EH (cell line): Measurements from ENCODE around the gene NES.

Experiments
- DNase-seq: peaks from one replicate; pipeline ENCODE4 v3.0.0-alpha.2; 2015; ENCODE audit warnings: low read depth

NES gene

DNA sequence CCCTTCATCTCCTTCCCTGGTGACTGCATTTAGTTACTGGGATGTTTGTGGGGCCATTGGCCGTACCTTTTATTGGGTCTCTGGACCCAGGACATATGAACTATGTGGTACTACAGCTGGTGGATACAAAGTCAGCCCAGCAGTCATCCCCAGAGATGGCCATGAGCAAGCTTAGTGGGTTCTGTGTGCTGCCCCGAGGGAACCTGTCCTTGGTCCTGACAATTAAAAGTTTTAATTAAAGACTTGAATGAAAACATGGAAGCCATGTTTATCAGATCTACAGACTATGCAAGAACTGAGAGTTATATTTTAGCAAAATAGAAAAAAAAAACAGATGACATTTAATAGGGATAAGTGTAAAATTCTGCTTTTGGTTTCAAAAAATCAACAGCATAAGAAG, 2.8 kb upstream of the NES start:
- DNase-seq: no peak

DNA sequence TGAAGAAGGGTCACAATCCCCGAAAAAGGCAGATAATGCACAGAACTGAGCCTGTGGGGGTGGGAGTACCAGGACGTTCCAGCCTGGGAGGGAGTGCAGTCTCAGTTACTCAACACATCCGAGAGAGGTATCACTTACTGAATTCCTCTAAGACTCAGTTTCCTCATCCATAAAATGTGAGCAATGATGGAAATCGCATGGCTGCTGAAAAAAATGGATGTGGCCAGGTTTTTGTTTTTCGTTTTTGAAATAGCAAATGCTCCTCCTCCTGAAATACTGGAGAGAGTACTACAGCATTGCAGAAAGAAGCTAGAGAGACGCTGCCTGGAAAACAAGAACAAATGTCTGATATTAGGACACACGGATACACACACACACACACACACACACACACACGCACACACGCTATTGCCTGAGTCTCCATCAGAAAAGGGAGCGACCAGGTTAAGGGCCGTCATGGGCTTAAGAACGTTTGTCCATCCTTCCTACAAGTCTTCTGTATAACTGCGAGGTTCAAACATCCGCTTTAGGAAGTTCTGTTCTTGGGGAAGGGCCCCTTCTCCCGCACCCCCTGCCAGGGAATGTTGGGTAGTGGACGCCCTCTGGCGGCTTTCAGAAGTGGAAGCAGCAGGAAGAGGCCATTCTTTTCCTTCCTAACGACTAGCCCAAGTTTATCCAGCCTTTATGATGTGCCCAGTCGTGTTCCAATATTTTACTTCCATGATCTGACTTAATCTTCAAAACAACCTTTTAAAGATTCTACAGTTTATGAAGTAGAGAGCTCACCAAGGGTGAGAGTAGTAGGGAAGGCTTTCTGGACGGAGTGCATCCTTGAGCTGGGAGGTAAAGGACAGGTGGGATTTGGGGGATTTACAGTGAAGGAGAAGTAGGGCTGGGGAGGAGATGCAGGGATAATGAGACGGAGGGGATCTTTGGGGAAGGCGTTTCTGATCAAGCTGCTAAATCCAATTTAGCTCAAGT, 699 bp upstream of the NES start:
- DNase-seq: peak; percentile 86

DNA sequence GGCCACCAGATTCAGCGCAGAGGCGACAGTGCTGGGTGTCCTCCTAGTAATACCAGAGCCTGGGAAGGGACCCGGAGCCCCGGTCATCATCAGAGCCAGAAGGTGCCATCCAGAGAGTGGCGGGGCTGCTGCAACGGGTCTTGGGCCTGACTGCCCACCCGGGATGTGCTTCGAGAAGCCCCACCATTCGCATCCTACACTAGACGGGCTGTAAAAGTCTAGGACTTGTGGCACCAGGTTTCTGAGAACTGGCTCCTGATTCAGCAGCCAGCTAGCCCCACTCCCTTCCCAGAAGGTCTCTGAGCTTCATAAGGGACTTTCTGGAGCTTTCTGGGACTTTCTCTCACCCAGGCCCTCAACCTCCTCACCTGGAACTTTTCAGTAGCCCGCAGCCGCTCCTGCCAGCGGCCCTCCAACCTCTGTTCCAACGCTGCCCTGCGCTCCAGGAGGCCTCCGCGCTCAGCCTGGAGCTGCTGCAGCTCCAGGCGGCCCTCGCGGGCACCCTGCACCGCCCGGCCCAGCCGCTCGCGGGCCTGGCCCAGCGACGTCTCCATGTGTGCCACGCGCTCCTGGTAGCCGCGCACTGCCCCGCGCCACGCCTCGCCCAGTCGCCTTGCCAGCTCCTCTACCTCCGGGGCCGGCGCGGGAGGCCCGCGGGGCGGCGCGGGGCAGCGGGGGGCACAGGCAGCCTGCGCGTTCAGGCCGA, 940 bp downstream of the NES start:
- DNase-seq: no peak

DNA sequence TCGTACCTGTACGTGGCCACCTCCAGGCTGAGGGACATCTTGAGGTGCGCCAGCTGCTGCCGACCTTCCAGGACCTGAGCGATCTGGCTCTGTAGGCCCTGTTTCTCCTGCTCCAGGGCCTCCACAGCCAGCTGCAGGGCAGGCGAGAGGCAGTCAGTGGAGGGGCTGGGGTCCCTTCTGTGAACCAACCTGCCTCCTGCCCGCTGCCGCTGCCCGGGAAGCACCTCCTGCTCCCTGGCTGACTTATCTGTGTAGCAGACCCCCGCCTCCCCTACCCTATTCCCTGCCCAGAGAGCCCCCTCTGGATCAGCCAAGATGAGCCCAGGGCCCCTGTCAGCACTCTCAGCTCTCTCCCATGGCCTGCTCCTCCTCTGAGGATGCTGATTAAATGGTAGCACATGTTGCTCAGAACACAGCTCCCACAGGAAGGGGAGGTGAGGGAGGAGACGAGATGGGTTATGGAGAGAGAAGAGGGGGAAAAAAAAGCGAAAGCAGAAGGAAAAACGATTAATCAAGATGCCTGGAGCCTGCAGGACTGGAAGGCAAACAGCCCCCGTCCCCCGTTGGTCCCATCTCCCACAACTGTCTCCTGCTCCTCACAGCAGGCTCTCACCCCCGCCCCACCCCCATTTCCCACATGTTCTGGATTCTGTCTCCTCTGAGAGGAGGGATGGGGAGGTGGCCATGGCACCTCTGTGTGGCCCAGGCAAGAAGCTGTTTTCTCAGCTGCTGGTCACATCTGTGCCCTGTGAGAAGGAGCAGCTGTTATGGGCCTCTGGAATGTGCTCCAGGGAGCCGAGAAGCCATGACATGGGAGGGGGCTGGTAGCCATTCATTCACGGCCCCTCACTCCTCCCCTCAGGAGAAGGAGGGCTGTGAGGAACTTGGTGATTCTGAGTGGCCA, 1.7 kb downstream of the NES start:
- peak; percentile 62 for DNase-seq

DNA sequence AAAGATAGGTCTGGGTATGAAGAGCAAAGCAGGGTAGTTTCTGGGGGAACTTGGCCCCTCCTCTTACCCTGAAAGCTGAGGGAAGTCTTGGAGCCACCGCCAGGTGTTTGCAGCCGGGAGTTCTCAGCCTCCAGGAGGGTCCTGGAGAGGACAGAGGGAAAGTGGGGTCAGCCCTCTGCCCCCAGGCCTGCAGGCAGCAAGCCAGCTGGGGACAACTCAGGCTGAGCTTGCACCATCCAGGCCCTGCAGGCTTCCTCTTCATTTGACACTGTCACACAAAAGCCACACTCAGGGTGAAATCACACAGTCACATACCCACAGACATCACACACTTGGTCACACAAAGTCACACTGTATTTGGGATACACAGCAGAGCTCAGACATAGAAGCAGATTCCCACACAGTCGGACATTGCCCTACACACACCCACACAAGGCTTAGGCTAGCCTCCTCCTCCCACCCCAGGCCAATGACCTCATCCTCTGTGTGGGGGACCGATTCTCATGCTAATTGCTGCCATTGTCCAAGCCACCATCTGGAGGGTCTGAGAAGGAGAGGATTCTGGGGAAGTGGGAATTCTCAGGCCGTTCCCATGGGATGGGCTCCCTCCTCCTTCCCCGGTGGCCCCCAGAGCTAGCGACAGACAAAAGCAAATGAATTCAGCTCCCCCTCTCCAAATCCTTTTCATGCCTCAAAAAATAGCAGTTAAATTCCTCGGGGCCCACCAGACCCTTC, 3.7 kb downstream of the NES start:
- peak; percentile 59 for DNase-seq

DNA sequence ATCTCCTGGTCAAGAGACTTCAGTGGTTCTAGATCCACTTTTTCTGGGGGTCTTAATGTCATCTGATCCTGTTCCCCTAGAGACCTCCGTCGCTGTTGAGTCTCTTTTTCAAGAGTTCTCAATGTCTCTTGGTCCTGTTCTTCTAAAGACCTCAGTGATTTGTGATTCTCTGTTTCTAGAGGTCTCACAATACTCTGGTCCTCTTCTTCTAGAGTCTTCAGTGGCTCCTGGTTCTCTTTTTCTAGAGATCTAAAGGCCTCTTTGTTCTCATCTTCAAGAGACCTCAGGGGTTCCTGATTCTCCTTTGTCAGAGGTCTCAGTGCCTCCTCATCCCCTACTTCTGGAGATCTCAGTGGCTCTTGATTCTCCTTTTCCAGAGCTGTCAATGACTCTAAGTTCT, 5.4 kb downstream of the NES start:
- no peak for DNase-seq

DNA sequence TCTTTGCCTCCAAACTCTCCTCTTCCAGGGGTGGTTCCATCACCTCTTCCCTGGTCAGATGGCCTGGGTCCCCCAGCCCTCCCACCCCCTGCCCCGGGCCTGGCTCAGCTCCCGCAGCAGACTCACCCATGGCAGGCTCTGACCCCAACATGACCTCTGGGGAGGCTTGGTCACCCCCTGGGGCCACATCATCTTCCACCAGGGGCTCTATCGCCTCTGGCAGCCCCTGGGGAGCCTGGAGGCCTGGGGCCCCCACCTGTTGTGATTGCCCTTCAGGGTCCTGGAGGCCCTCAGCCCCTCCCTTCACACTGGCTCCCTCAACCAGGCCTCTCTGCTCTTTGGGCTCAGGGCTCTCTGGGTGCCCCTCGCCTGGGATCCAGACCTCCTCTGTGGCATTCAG, 6.4 kb downstream of the NES start:
- DNase-seq: no peak

DNA sequence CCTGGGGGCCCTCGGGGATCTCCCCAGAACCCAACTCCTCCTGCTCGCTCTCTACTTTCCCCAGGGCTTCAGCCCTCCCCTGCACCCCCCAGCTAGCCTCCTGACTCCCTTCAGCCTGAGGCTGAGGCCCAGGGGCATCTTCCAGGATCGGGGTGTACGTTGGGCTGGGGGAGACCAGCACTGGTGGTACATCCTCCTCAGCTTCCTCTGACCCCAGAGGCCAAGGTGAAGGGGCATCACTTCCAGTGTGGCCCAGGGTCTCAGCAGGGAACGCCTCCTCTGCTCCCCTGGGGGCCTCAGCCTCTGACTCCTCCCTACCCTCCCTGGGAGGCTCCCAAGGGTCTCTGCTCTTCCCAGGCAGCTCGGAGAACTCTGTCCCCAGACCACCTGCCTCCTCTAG, 6.8 kb downstream of the NES start:
- DNase-seq: no peak

DNA sequence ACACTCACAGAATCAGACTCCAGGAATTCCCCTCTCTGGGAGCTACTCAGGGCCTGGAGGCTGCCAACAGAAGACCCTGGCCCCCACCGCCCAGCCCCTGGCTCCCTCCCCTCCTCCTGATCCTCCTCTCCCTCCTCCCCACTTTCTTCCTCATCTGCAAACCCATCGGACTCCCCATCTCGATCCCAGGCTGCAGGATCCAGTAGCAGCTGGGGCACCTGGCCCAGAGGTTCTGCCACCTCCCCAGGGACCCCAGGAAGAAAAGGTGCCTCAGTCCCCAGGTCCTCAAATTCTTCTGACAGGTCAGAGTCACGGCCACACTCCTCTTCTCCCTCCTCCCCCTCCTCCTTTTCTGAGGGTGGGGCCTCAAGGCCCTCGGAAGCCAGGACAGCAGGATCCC, 7.4 kb downstream of the NES start:
- DNase-seq: no peak

DNA sequence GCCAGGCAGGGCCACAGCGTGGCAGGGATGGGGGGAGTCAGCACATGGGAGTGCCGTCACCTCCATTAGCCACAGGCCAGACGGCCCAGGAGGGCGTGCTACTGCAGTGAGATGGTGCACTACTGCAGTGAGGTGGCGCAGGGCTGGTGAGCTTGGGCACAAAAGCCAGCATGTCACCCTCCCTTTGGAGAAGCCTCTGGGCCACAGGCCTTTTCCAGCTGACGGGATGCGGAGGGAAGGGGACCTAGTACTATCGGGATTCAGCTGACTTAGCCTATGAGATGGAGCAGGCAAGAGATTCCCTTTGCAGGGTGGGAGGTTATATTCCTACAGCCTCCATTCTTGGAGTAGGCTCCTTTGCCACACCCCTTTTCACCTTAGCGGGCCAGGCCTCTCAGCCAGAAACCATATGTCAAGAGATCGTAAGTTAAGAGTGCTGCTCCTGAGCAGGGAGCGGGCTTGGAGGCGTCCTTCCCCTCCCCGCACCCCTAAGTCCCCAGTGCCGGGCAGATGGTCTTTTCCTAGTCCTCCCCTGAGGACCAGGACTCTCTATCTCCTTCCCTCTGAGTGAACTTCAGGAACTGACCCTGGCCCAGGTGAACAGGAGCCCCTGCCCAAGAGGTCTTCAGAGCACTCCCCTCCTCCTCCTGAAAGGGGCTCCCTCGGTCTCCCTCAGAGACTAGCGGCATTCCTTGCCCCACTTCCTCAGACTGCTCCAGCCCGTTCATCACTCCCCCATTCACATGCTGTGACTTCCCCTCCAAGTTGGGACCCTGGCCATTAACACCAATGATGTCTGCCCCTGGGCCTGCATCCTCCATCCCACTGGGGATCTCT, 8.2 kb downstream of the NES start:
- DNase-seq: no peak

DNA sequence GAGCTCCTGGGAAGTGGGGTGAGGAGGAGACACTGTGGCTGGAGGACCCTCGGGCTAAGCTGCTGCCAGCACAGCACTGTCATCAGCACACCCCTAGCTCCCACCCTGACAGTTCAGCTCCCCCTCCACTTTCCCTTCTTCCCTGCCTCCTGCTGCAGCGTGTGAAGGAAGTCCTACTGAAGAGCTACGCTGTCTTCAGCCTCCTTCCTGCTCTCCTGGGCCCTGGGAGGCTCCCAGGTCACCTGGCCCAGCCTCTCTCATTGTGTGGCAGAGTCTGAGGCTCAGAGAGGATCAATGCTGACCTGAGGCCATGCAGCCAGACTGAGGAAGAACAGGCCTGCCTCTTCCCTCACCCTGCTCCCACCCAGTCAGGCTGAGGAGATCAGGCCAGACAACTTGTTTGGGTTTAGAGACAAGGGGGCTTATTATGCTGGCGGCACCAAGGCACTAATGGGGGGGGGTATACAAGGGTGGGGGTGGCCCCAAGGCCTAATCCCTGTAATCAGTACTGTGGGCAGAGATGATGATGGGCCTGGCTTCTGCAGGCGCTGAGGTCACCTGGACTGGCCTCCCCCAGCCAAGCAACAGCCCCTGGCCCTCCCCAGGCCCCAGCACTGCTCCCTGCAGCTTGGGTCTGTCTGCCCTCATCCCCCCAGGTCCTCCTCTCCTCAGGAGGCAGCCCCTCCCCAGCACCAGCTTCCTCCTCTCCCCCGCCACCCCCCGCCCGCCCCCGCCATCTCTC, 9.1 kb downstream of the NES start:
- DNase-seq: no peak

DNA sequence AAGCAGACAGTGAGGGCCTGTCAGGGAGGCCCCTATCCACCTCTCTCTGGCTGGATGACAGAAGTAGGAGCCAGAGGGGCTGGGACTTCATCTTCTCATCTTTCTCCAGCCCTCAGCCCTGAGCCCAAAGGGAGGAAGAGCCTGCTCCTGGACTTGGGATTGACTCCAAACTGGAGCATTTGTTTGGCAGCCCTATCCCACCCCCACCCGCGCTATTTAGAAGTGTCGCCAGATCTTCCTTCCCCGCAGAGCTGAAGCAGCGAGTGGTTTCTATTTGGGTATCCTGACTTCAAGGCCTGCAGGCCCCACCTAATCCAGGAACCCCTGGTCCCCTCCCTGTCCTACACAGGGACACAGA, 9.6 kb downstream of the NES start:
- peak; percentile 56 for DNase-seq

DNA sequence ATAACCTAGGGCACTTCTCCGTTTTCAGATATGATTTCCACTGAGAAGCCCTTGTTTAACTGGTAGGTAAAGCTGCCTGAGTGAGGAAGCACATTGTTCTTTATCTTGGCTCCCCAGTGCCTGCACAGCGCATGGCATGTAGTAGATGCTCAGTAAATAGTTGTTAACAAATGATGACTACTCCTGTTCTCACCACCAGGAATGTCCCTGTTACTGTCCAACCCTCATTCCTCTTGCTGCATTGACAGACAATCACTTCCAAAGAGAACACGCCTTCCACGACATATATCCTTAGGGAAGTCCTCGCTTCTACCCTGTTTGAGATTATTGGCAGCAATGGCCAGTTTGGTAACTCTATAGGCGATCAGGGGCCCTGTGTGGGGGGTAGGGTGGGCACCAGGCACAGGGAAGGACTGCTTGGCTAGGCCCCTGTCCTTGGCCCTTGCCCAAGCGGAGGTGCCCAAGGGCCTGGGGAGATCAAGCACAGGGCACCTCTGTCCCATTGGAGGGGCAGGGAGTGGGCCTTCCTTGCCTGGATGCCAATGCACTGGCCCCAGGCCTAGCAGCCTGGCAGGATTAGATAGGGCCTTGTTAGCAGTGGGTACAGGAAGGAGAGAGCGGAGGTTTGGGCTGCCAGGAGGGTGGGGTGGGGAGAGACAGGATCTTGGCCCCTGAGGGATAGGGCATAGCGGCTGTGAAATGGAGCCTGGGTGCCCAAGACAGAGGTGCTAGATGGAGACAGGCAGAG, 10.2 kb downstream of the NES start:
- peak; percentile 54 for DNase-seq

DNA sequence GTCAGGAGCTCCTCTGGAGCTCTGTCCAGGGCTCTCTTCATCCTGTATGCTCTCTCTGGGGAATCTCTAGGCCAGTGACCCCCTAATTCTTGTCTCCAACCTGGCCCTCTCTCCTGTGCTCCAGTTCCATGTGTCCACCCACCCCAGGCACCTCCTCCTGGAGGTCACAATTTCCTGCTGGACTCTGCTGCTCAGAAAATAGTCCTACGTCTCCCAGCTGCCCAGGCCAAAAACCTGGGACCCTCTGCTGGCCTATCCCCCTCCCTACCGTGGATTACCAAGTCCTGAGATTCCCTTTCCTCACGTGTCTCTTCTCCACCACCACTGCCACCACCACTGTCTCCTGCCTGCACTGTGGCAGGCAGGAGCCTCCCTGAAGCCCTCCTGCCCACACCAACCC, 11.7 kb downstream of the NES start:
- no peak for DNase-seq

DNA sequence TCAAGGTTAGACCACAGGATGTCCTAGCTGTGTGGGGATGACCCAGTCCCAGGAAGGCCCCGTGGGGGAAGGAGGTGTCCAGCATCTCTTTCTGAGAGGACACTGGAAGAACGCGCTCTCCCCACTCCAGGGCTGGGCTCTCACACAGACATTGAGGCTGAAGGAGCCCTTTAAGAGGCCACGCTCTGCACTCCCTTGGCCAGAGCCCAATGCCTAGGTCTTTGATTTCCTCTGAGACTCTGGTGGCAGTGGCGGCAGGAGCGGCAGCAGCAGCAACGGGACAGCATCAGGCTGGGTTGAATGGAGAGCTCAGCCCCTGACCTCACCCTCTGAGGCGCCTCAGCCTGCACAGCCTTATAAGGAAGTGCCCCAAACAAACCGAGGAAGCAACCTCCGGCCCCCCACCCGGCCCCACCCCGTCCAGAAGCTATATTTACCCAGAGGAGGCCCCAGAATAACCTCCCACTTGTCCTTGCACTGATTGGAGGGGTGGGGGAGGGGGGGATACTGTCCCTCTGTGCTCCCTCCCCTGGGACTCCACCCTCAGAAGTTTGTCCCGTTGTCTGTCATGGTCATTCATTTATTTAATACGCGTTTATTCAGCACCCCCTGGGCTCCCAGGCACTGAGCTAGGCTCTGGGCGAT, 12.3 kb downstream of the NES start:
- DNase-seq: peak; percentile 86

DNA sequence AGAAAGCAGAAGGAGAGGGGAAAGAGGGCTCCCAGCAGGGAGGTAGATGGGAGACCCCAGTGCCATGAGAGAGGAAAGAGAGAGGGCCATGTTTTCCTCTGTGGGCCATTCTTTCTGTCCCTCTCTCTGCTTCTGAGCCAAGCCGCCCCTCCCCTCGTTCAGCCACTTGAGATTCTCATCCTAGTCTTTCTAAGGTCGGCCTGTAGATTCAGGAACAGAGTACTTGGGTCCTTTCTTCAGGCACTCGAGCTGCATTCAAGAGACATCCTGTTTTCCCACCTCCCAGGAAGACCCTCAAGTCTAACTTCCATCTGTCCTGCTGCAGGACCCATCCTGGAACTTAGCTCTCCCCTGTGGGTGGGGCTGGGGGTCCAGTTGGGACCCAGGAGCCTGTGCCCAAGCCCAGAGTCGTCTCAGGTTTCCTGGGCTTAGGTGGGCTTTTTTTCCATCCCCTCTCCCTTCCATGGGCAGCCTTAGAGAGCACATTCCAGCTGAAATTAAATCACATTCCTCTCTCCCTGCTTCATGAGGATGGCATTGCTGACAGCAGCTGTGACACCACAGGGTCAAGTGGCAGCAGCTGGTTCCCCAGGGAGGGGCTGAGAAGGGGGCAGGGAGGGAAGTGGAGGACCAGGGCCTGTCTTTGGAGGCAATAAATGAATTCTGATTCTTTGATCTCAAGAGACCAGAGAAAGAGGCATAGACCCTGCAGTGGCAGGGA, 13.0 kb downstream of the NES start:
- peak; percentile 87 for DNase-seq

DNA sequence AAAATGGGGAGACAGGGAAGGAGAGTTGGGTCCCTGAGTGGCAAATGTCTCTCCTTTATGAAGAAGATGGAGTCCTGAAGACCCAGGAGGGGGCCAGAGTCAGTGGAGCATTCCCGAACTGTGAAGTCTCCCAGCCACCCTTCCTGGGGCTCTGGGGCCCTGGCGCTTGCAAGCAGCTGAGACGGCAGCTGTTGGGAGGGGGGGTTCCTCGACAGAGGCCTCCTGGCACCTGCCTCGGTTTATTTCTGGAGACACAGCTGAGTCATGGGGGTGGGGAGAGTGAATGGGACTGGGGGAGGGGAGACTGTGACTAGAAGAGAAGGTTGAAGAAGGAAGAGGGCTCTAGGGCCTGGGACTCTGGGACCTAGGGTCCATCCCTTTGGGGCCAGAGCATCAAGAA, 14.0 kb downstream of the NES start:
- DNase-seq: peak; percentile 62

DNA sequence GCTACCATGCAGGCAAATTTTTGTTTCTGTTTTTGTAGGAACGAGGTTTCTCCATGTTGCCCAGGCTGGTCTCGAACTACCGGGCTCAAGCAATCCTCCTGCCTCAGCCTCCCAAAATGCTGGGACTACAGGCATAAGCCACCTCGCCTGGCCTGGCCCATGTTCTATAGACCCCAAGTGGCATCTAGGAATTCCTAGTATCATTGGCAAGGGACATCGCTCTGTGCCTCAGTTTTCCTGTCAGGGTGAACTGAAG, 14.5 kb downstream of the NES start:
- no peak for DNase-seq
